Duodenal mucosa (tissue), 2 donors: ENCODE results near the gene DIO3.
"Not testable (repeated sequence)": the region's sequence is repeated elsewhere in the genome, so short reads cannot be mapped to it uniquely, and the experiment has no call there.

Source experiments
- H3K27ac ChIP-seq: one replicate; pipeline ENCODE4 v1.7.0; 2013; ENCODE audit warnings: low read depth, low read length
- H3K27me3 ChIP-seq, 2 donors: one replicate each; pipeline ENCODE4 v1.7.0; 2013; ENCODE audit warnings: low read length in 2 of 2, control low read depth in 1 of 2; ENCODE audit not compliant: insufficient read depth in 2 of 2, control insufficient read depth in 1 of 2
- H3K36me3 ChIP-seq, 2 donors: one replicate each; pipeline ENCODE4 v1.7.0; 2013; ENCODE audit warnings: low read length in 2 of 2, control low read depth in 1 of 2; ENCODE audit not compliant: insufficient read depth in 2 of 2, control insufficient read depth in 1 of 2
- H3K4me1 ChIP-seq, 2 donors: one replicate each; pipeline ENCODE4 v1.7.0; 2013; ENCODE audit warnings: low read length in 2 of 2, control low read depth in 1 of 2; ENCODE audit not compliant: insufficient read depth in 2 of 2, control insufficient read depth in 1 of 2
- H3K4me3 ChIP-seq, 2 donors: one replicate each; pipeline ENCODE4 v1.7.0; 2013; ENCODE audit warnings: low read length in 2 of 2, low read depth in 1 of 2
- H3K9ac ChIP-seq, 2 donors: one replicate each; pipeline ENCODE4 v1.7.0; 2013; ENCODE audit warnings: low read length in 2 of 2, low read depth in 1 of 2
- H3K9me3 ChIP-seq, 2 donors: one replicate each; pipeline ENCODE4 v1.7.0; 2013; ENCODE audit warnings: low read length in 2 of 2, control low read depth in 1 of 2; ENCODE audit not compliant: control insufficient read depth in 1 of 2

Gene DIO3

GRCh38 chr14:101542391-101542790, 18.9 kb upstream of the DIO3 start:
- Histone ChIP-seq H3K9me3 (peaks cover 0 to 5% of the 10 kb centered on the region in 2 donors), H3K27ac (no peak overlapping the region), H3K4me3 (no peak overlapping the region), H3K4me1 (peaks cover 5 to 9% of the 10 kb centered on the region in 2 donors), H3K9ac (no peak overlapping the region), H3K27me3 (no peaks in the 10 kb centered on the region), H3K36me3 (no peaks in the 10 kb centered on the region)

DNA sequence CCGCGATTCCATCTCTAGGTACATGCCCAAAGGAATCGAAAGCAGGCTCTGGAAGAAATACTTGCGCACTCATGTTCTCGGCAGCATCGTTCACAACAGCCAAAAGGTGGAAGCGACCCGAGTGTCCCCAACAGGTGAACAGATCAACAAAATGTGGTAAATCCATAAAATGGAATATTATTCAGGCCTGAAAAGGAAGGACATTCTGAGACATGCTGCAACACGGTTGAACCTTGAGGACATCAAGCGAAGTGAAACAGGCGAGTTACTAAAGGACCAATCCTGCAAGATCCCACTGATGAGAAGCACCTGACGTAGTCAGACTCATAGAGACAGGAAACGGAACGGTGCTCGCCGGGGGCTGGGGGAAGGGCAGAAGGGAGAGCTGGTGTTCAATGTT, 17.5 kb upstream of the DIO3 start:
- peaks cover 5 to 9% of the 10 kb centered on the region in 2 donors for H3K4me1 ChIP-seq
- H3K27ac ChIP-seq, result no peak overlapping the region
- no peaks in the 10 kb centered on the region for H3K36me3 ChIP-seq
- no peak overlapping the region for H3K9ac ChIP-seq
- H3K4me3 ChIP-seq, result no peak overlapping the region
- H3K9me3 ChIP-seq, result peaks cover 0 to 5% of the 10 kb centered on the region in 2 donors
- no peaks in the 10 kb centered on the region for H3K27me3 ChIP-seq

DNA sequence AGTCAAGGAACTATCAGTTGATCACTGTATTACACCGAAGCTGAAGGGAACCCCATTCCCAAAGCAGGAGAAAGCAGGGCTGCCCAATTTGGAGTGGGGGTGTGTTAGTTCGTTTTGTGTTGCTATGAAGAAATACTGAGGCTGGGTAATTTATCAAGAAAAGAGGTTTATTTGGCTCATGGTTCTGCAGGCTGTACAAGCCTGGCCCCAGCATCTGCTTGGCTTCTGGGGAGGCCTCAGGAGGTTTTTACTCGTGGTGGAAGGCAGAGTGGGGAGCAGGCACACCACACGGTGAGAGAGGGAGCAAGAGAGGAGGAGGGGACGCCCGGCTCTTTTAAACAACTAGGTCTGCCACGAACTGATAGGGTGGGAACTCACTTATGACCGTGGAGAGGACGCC, 16.7 kb upstream of the DIO3 start:
- Histone ChIP-seq H3K9me3 (peaks cover 0 to 5% of the 10 kb centered on the region in 2 donors), H3K9ac (no peak overlapping the region), H3K27me3 (no peaks in the 10 kb centered on the region), H3K4me1 (peaks cover 5 to 9% of the 10 kb centered on the region in 2 donors), H3K4me3 (no peak overlapping the region), H3K27ac (no peak overlapping the region), H3K36me3 (no peaks in the 10 kb centered on the region)

GRCh38 chr14:101546706-101547105, 14.6 kb upstream of the DIO3 start:
- Histone ChIP-seq H3K4me1 (peaks cover 5 to 9% of the 10 kb centered on the region in 2 donors), H3K27me3 (no peaks in the 10 kb centered on the region), H3K9ac (no peak overlapping the region), H3K27ac (no peak overlapping the region), H3K4me3 (no peak overlapping the region), H3K36me3 (no peaks in the 10 kb centered on the region), H3K9me3 (peaks cover 0 to 5% of the 10 kb centered on the region in 2 donors)

GRCh38 chr14:101547107-101547738, 14.1 kb upstream of the DIO3 start:
- no peaks in the 10 kb centered on the region for H3K36me3 ChIP-seq
- H3K27me3 ChIP-seq, result no peaks in the 10 kb centered on the region
- H3K4me1 ChIP-seq, result peaks cover 4 to 6% of the 10 kb centered on the region in 2 donors
- no peak overlapping the region for H3K27ac ChIP-seq
- H3K9ac ChIP-seq, result no peak overlapping the region
- H3K9me3 ChIP-seq, result peaks cover 0 to 5% of the 10 kb centered on the region in 2 donors
- no peak overlapping the region for H3K4me3 ChIP-seq

DNA sequence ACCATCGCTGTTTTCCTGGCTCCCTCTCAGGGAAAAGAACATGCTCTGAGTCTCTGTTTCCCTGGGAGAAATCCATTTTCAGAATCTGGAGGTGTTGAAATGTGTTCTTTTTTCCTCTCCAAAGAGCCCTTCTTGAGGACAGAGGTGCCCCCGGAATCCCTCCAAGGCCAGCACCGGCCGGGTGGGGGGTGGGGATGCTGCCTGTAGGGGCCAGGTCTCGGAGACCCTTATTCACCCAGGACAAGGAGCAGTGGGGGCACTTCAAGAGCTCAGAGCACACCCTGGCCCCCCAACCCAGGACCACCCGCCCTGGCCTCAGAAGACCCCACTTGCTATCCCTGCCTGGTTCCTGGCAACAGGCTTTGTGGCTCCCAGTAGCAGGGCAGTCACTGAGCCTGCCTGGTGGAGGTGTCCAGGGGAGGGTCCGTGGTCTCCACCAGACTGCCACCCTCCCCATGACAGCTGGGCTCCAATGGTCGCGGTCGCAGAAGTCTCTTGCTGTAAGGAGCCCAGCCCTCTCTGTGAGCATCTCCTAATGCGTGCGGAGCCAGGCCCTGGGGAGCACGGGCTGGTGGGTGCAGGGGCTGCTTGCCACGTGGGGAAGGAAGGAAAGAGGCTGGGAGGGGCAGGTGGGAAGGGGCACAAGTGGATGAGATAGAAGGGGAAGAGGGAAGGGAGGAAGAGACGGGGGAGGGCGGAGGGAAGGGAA, 13.2 kb upstream of the DIO3 start:
- Histone ChIP-seq H3K27me3 (no peaks in the 10 kb centered on the region), H3K9ac (no peak overlapping the region), H3K4me1 (no peaks in the 10 kb centered on the region)

DNA sequence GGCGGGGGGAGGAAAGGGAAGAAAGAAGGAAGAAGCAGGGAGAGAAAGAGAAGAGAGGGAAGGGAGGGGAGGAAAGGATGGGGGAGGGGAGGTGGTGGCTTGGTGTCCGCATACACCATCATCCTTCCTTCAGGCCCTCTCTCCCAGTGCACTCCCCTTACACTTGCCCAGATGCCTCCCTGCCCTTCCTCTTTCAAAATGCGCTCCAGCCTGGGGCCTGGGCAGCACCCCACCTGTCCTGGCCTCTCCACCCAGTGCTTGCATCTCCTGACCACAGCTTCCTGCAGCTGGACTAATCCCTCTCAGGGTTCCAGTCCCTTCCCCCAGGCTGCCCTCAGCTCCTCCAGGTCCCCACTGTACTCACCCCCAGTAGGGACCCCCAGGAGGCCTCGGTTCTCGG, 12.6 kb upstream of the DIO3 start:
- Histone ChIP-seq H3K36me3 (no peaks in the 10 kb centered on the region), H3K9me3 (peaks cover 0 to 2% of the 10 kb centered on the region in 2 donors), H3K4me1 (no peaks in the 10 kb centered on the region), H3K27ac (no peak overlapping the region), H3K9ac (no peak overlapping the region), H3K27me3 (no peaks in the 10 kb centered on the region), H3K4me3 (no peak overlapping the region)

More for the DNA sequence above, 13.2 kb upstream of the DIO3 start:
- no peak overlapping the region for H3K27ac ChIP-seq
- no peaks in the 10 kb centered on the region for H3K36me3 ChIP-seq
- H3K4me3 ChIP-seq, result no peak overlapping the region
- H3K9me3 ChIP-seq, result peaks cover 0 to 5% of the 10 kb centered on the region in 2 donors

DNA sequence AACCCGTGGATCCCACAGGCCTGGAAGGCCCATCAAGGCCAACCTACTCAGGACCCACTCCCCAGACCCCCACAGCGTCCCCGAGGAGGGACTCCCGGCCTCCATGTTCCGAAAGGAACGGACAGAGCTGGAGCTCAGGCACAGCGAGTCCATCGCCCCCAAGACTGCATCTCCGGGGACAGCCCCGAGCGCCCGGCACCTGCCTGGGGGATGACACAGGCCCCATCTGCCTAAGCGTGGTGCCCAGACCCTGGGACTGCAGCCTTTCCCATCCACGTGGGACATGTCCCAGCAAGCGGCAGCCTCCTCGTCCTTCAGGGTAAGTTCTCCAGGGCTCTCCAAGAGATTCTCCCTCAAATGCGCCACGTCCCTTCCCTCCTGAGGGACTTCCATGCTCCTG, 12.1 kb upstream of the DIO3 start:
- Histone ChIP-seq H3K27me3 (no peaks in the 10 kb centered on the region), H3K4me3 (no peak overlapping the region), H3K4me1 (no peaks in the 10 kb centered on the region), H3K36me3 (no peaks in the 10 kb centered on the region), H3K9ac (no peak overlapping the region), H3K27ac (no peak overlapping the region), H3K9me3 (no peaks in the 10 kb centered on the region)

- not testable (repeated sequence) for H3K4me3 ChIP-seq, H3K4me1 ChIP-seq, H3K9me3 ChIP-seq, H3K27ac ChIP-seq, H3K9ac ChIP-seq, H3K36me3 ChIP-seq, H3K27me3 ChIP-seq
Observed at GRCh38 chr14:101550202-101550912, 10.9 kb upstream of the DIO3 start.
